Activated CD8-positive, alpha-beta T cell treated with anti-CD3 and anti-CD28 coated beads for 36 hours (primary cell): ENCODE measurements around the gene TRAPPC3L. TPM values are rescaled to one million over a fixed set of nuclear protein-coding genes. Genes with fewer than 3 reads are reported as not detected.

Experiments used
- ATAC-seq: fragments of 200-7000 bp; cut with Tn5 transposase; one replicate; pipeline ENCODE4 v1.10.0; 2021; ENCODE audit warnings: mild to moderate bottlenecking, moderate library complexity
- CTCF ChIA-PET: fragments of 350-600 bp; sonication (Branson Sonifier 250); formaldehyde crosslinking; loops from one replicate; lab custom pipeline; 2021; ENCODE audit warnings: antibody characterized with exemption; lab: Charles Lee
- POLR2A ChIA-PET: fragments of 350-600 bp; sonication (Branson Sonifier 250); formaldehyde crosslinking; loops from one replicate; lab custom pipeline; 2021; ENCODE audit warnings: antibody characterized with exemption; lab: Charles Lee
- DNase-seq: peaks from one replicate; pipeline ENCODE4 v3.0.0-alpha.2; 2020
- H3K27ac Mint-ChIP-seq: one replicate; pipeline ENCODE4 v1.8.0; 2021; ENCODE audit warnings: mild to moderate bottlenecking, mixed read lengths
- H3K27me3 Mint-ChIP-seq: one replicate; pipeline ENCODE4 v1.8.0; 2021; ENCODE audit warnings: mixed read lengths
- H3K36me3 Mint-ChIP-seq: one replicate; pipeline ENCODE4 v1.8.0; 2021; ENCODE audit warnings: low read depth, mixed read lengths
- H3K4me1 Mint-ChIP-seq: one replicate; pipeline ENCODE4 v1.8.0; 2021; ENCODE audit warnings: low read depth, mixed read lengths
- H3K4me3 Mint-ChIP-seq: one replicate; pipeline ENCODE4 v1.8.0; 2021; ENCODE audit warnings: mild to moderate bottlenecking, moderate library complexity, mixed read lengths
- H3K9me3 Mint-ChIP-seq: one replicate; pipeline ENCODE4 v1.8.0; 2021; ENCODE audit warnings: mixed read lengths
- CTCF ChIP-seq: fragments of 200-600 bp; IDR thresholded peaks from one replicate; pipeline ENCODE4 v1.8.0; 2022; ENCODE audit warnings: antibody characterized with exemption, mild to moderate bottlenecking
- intact Hi-C: fragments of 100-400 bp; cut with micrococcal nuclease; formaldehyde crosslinking; loops from one replicate; pipeline ENCODE4 v1.10.0; 2022
- total RNA-seq, 2 experiments: library from RNA; stranded (reverse); gene quantifications; one replicate each; pipeline ENCODE4 v1.2.3, GENCODE V29; 2021

Gene TRAPPC3L
- total RNA-seq, 2 experiments from 2014 or later, result not detected

GRCh38 chr6:116579143-116579542, 33.7 kb upstream of the TRAPPC3L start:
- Mint-ChIP-seq H3K4me3 (no peak overlapping the region), H3K27ac (no peak overlapping the region), H3K27me3 (no peaks in the 10 kb centered on the region), H3K9me3 (no peaks in the 10 kb centered on the region), H3K36me3 (peaks cover 39% of the 10 kb centered on the region), H3K4me1 (peaks cover 33% of the 10 kb centered on the region)
- intact Hi-C loops, result no loop called here
- no peak for TF ChIP-seq CTCF
- ATAC-seq (no peak), DNase-seq (no peak)
- POLR2A ChIA-PET, result interaction anchor here (1.6 kb wide), 1 partner anchor 8 kb away, joined by 5 read pairs; the partner anchor contains the start of gene RWDD1
- CTCF ChIA-PET, result interaction anchor here (1.3 kb wide), 1 partner anchor 18 kb away, joined by 6 read pairs; no protein-coding TSS in a partner anchor

DNA sequence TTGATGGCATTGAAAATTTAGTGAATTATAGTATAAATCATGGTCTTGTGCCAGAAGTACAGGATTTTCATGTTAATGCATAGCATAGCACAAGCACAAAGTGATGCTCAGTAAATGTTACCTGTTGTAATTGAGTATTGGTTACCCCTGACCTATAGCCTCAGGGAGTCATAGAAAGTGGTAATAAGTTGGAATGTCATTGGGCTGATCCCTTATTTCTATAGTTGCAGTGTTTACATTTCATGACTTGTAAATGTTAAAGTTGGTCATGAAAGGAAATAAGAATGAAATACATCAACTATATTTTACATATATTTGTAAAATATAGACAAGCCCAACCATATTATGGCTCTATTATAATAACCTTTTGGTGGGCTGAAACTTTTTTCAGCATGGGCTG, 32.9 kb upstream of the TRAPPC3L start:
- no peak overlapping the region for H3K27ac Mint-ChIP-seq
- no peak overlapping the region for H3K4me3 Mint-ChIP-seq
- H3K27me3 Mint-ChIP-seq, result no peaks in the 10 kb centered on the region
- ChIA-PET CTCF (no interaction called here), POLR2A (interaction anchor here (0.6 kb wide), 1 partner anchor 71 kb away, joined by 3 read pairs; no protein-coding TSS in a partner anchor)
- peaks cover 36% of the 10 kb centered on the region for H3K36me3 Mint-ChIP-seq
- DNase-seq, result no peak
- no peak for ATAC-seq
- no peak for TF ChIP-seq CTCF
- peaks cover 41% of the 10 kb centered on the region for H3K4me1 Mint-ChIP-seq
- H3K9me3 Mint-ChIP-seq, result no peaks in the 10 kb centered on the region
- intact Hi-C loops, result no loop called here

GRCh38 chr6:116577486-116577885, 32.0 kb upstream of the TRAPPC3L start:
- H3K4me3 Mint-ChIP-seq, result no peak overlapping the region
- H3K9me3 Mint-ChIP-seq, result no peaks in the 10 kb centered on the region
- ChIA-PET CTCF (interaction anchor here (1.3 kb wide), 1 partner anchor 12 kb away, joined by 4 read pairs; no protein-coding TSS in a partner anchor), POLR2A (interaction anchor here (0.6 kb wide), 1 partner anchor 71 kb away, joined by 3 read pairs; no protein-coding TSS in a partner anchor)
- ATAC-seq, result no peak
- H3K36me3 Mint-ChIP-seq, result peaks cover 32% of the 10 kb centered on the region
- H3K4me1 Mint-ChIP-seq, result peaks cover 47% of the 10 kb centered on the region
- TF ChIP-seq CTCF, result no peak
- no peaks in the 10 kb centered on the region for H3K27me3 Mint-ChIP-seq
- no peak for DNase-seq
- intact Hi-C loops, result no loop called here
- H3K27ac Mint-ChIP-seq, result no peak overlapping the region

- Mint-ChIP-seq H3K27me3 (no peaks in the 10 kb centered on the region), H3K36me3 (peaks cover 27% of the 10 kb centered on the region), H3K4me1 (peaks cover 47% of the 10 kb centered on the region), H3K27ac (no peak overlapping the region), H3K4me3 (no peak overlapping the region), H3K9me3 (no peaks in the 10 kb centered on the region)
- intact Hi-C loops, result no loop called here
- TF ChIP-seq CTCF, result no peak
- DNase-seq (no peak), ATAC-seq (no peak)
- POLR2A ChIA-PET, result no interaction called here
- CTCF ChIA-PET, result interaction anchor here (0.9 kb wide), 1 partner anchor 40 kb away, joined by 3 read pairs; no protein-coding TSS in a partner anchor
These were observed 29.7 kb upstream of the TRAPPC3L start for GRCh38 chr6:116575227-116575626.

- ChIA-PET POLR2A (interaction anchor here (0.6 to 1.3 kb wide), 7 partner anchors 10 to 299 kb away, joined by 3 to 6 read pairs (median 3); partner anchors contain the start of gene ZUP1), CTCF (interaction anchor here (1.1 to 3.8 kb wide), 10 partner anchors 9 to 299 kb away, joined by 3 to 40 read pairs (median 4); no protein-coding TSS in a partner anchor)
- ATAC-seq (no peak), DNase-seq (peak; percentile 26)
- Mint-ChIP-seq H3K4me1 (peaks cover 40% of the 10 kb centered on the region), H3K27me3 (no peaks in the 10 kb centered on the region), H3K36me3 (peaks cover 14% of the 10 kb centered on the region), H3K27ac (peak overlapping the region; percentile 96), H3K4me3 (peak overlapping the region; percentile 95), H3K9me3 (no peaks in the 10 kb centered on the region)
- intact Hi-C loops, result no loop called here
- no peak for TF ChIP-seq CTCF
These were observed 26.7 kb upstream of the TRAPPC3L start for GRCh38 chr6:116572162-116572561.
